Stimulated activated CD8-positive, alpha-beta memory T cell treated with anti-CD3 and anti-CD28 coated beads, Interleukin-4, amount 100 ng/mL, for 4 hours (primary cell): Measurements from ENCODE around the gene DHX16.

ENCODE experiments used
- DNase-seq, 2 donors: peaks; one replicate each; pipeline ENCODE4 v3.0.0-alpha.2; 2020; ENCODE audit warnings: low read depth in 2 of 2, low spot score in 1 of 2

Gene DHX16

DNA sequence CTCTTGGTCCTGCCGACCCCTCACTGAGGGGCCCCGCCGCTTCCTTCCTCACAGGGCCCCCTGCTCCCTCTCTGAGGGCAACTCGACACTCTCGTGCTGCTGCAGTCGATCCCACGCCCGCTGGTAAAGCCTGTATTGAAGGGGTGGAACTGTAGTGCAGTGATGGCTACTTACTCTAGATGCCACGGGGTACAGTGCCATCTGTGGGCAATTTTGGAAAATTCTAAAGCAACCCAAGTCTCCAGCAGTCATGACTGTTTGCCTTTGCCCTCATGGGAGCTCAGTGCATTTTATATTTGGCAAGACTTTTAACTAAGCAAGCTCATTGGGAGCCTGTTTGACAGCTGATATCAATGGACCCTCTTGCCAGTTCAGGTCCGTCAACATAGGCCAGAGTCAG is 32.3 kb downstream of the DHX16 start:
- DNase-seq, result no peak

DNA sequence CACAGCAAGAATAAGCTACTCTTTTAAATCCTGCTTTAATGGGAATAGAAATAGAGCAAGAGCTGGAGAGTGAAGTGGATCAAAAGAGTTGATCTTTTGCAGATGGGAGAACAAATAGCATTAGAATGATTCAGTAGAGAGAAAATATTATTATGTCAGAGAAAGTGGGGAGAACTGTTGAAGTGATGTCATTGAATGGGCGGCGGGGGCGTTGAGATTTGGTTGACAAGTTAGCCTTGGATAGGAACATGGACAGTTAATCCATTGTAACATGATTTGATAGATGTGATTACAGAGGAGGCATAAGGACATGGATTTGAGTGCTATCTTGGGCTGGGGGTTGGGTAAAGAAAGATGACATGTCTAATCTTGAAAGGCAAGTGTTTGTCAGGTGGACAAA is 37.0 kb downstream of the DHX16 start:
- DNase-seq, result no peak

- peak; percentile 75 to 82 for DNase-seq
These were observed 46.1 kb downstream of the DHX16 start, which contains the start of gene ATAT1 for GRCh38 chr6:30626484-30627366. Gene ATAT1 (plus strand): TSS chr6:30626874.

GRCh38 chr6:30625511-30625910 is 47.3 kb downstream of the DHX16 start:
- DNase-seq, result no peak

- DNase-seq, result no peak
These were observed 53.2 kb downstream of the DHX16 start for GRCh38 chr6:30619561-30619960.

DNA sequence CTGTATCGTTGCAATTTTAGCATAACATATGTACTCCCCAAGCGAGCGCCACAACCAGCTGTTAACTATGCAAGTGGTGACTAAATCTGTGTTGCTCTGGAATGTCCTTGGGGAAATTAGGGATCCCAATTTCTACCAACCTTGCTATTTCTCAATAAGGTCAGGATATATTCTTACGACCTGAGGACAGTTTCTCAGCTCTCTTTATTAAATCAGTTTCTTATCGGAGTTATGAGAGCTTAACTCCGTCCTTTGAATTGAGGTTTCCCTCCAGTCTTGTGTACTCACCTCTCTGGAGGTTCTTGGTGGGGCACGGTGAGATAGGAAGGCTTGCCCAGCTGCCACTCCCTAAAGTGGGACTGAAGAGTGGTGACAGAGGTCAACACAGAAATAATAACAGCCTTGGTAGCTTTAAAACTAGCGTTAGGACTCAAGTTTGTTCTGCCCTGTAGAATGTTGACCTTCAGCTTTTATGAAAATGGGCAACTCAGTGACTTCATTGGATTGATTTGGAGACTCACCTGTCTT is 54.5 kb downstream of the DHX16 start:
- DNase-seq, result no peak

GRCh38 chr6:30617565-30618269 is 55.1 kb downstream of the DHX16 start, which contains the start of gene MRPS18B:
Gene MRPS18B (plus strand): TSS chr6:30617840. CDS start chr6:30617866, 26 bp downstream.
- DNase-seq, result peak; percentile 96 to 98

- peak; percentile 94 to 98 for DNase-seq
These were observed 55.8 kb downstream of the DHX16 start, which contains the start of gene PPP1R10 for GRCh38 chr6:30616811-30617564. Gene PPP1R10 (minus strand): TSS chr6:30617243. CDS start chr6:30609944, 7,299 bp downstream.

DNA sequence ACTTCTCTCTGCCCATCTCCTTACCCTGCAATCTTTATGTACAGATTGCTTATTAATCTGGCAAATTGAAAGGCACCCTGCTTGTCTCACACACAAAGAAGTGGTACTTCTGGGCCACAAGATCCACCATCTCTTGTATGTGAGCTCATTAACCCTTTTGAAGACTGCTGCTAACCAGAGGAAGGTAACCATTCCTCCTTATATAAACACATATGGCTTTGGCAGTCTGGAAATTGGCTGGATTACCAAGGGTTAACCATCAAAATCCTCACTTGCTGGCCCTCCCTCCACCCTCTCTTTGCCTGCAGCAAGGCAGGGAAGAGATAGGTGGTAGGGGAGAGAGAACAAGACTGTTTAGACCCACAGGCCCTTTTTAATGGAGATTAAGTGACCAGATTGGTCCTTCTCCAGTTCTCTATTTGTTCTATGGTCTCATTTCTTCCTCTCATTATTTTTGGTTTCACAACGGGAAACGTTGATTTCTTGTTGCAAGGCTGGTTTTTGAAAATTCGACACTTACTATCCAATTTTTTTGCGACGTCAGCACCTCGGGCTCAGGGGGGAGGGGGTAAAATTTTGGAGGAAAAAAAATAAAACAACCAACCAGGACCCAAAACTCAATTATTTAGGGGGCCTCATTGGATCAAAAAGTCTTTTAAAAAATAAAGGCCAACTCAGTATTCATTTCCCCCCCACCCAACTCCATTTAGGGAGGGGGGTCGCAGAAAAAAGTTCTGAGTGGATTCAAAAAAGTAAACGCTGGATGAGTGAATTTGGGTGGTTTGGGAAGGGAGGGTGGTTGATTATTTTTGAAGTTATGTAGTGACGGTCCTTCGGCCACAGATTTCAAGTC is 56.6 kb downstream of the DHX16 start:
- DNase-seq, result no peak

DNA sequence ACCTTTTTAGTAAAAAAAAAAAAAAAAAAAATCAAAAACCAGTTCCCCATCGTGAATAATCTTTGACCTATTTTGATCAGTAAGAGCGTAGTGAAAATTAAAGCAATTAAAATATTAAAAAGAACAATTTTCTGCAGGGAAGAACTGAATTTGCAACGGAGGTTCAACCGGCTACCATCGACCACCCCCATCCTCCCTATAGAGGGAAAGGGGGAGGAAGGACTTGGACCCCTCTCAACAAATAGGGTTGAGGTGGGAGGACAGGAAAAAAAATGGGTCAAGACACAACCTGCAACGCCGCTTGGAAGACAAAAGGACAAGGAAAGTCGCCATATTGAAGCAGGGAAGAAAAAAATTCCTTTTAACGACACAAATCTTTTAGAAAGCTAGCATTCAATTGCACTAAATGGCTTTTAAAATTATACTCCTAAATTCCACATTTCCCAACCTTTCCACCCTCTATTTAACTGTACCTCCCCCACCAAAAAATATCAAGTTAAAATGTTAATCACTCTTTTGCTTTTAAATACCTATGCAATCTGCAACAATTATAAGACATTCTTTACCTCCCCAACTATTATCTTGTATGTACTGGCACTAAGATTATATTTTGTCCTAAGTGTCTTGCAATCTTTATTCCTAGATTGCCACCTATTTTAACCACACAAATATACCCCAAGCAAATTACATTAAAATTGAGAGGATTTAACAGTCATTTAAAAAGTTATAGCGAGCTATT is 57.4 kb downstream of the DHX16 start:
- DNase-seq, result no peak

- peak; percentile 65 to 69 for DNase-seq
These were observed 58.0 kb downstream of the DHX16 start for GRCh38 chr6:30614843-30615218.

- DNase-seq, result no peak
These were observed 58.6 kb downstream of the DHX16 start for GRCh38 chr6:30614044-30614842.

DNA sequence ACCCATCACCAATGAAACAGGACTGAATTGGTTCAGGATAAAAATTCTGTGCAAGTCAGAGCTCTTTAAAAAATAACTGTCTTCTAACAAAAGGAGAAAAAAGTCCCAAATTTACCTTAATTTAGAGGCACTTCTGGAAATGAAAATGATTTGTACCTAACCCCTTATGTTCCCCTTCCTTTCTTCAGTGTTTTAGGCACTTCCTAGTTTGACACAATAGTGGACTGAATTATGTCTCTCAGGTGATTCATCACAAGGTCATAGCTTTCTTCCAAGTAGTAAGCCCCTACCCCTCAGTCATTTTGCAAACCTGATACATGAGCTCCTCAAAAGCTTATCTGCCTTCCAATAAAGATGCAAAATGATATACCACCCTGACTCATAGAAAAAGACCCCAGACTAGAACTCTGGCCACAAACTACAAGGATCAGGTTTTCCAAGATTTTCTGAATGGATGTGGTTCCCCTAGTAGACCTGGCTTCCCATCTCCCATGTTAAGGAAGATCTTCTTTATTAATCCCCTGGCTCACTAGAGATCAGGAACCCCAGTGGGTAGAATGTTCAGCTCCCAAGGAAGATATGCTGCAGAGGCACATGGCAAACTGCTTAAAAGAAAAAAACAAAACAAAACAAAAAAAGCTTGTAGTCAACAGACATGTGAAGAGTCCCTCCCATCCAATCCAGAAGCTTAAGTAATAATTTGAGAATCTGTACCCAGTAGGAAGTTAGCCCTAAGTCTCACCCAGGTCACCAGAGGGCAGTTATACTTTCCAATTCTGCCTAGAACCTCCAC is 59.4 kb downstream of the DHX16 start:
- no peak for DNase-seq

DNA sequence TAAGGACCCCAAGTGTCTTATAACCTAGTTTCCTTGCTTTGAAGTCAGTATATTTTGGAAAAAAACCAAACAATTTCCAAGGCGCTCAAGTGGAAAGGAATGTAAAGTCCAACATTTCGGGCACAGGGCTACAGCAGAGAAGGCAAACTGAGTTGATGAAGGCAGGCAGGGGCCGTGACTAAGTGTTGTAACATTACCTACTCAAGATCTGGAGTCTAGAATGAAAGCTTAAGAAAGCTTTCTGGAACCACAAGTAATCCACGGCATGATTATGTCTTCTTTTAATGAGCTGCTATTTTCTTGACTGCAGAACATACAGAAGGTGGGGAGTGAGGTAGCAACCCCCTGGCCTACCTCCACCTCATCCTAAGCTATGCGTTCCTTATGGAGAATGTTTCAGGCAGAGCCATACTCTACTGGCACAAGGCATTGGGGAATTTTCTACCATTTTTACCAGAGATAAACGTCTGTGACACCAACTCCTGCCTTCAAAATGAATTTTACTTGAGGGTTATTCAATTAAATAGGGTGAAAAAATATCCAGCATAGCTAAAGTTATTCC is 60.0 kb downstream of the DHX16 start:
- no peak for DNase-seq

GRCh38 chr6:30612213-30612612 is 60.6 kb downstream of the DHX16 start:
- DNase-seq, result no peak

GRCh38 chr6:30611856-30612194 is 61.0 kb downstream of the DHX16 start:
- no peak for DNase-seq

- DNase-seq, result no peak
These were observed 61.5 kb downstream of the DHX16 start for GRCh38 chr6:30611150-30611855.
